GM18520 (cell line): ENCODE measurements around the gene CCDC40.
"Not testable (repeated sequence)": the region's sequence is repeated elsewhere in the genome, so short reads cannot be mapped to it uniquely, and the experiment has no call there.

Source experiments
- ATAC-seq: cut with Tn5 transposase; IDR thresholded peaks from one replicate; pipeline ENCODE4 v1.9.1; 2021; ENCODE audit not compliant: unreplicated experiment

Gene CCDC40

GRCh38 chr17:80081596-80081995, 45.2 kb downstream of the CCDC40 start:
- ATAC-seq, result no peak

- ATAC-seq, result no peak
Observed at GRCh38 chr17:80082403-80083135, 46.1 kb downstream of the CCDC40 start.

GRCh38 chr17:80083136-80083661, 46.8 kb downstream of the CCDC40 start:
- ATAC-seq, result no peak

GRCh38 chr17:80084773-80085172, 48.3 kb downstream of the CCDC40 start:
- ATAC-seq, result no peak

- no peak for ATAC-seq
Observed at GRCh38 chr17:80086081-80086480, 49.6 kb downstream of the CCDC40 start.

GRCh38 chr17:80086616-80087015, 50.2 kb downstream of the CCDC40 start:
- no peak for ATAC-seq

- ATAC-seq, result no peak
Observed at GRCh38 chr17:80087346-80088265, 51.2 kb downstream of the CCDC40 start.

GRCh38 chr17:80089762-80090161, 53.3 kb downstream of the CCDC40 start:
- ATAC-seq, result no peak

- ATAC-seq, result not testable (repeated sequence)
Observed at GRCh38 chr17:80090164-80090563, 53.7 kb downstream of the CCDC40 start.

GRCh38 chr17:80091376-80091775, 54.9 kb downstream of the CCDC40 start:
- ATAC-seq, result no peak

GRCh38 chr17:80092959-80093358, 56.5 kb downstream of the CCDC40 start:
- ATAC-seq, result no peak

GRCh38 chr17:80095038-80095843, 58.8 kb downstream of the CCDC40 start:
- ATAC-seq, result no peak

- ATAC-seq, result no peak
Observed at GRCh38 chr17:80095844-80096475, 59.5 kb downstream of the CCDC40 start.

GRCh38 chr17:80096561-80097021, 60.1 kb downstream of the CCDC40 start:
- ATAC-seq, result no peak

- no peak for ATAC-seq
Observed at GRCh38 chr17:80097127-80097621, 60.7 kb downstream of the CCDC40 start.

GRCh38 chr17:80097844-80098691, 61.6 kb downstream of the CCDC40 start:
- no peak for ATAC-seq

- no peak for ATAC-seq
Observed at GRCh38 chr17:80099291-80100034, 63.0 kb downstream of the CCDC40 start.

- no peak for ATAC-seq
Observed at GRCh38 chr17:80100035-80100323, 63.5 kb downstream of the CCDC40 start.
